IPS DF 6.9 (cell line): ENCODE results near the gene CACNG3.
A peak's percentile ranks its signal among the peaks of the same experiment; 100 is the strongest.
"Not testable (repeated sequence)": the region's sequence is repeated elsewhere in the genome, so short reads cannot be mapped to it uniquely, and the experiment has no call there.

ENCODE experiments used
- DNase-seq: peaks from one replicate; pipeline ENCODE4 v3.0.0-alpha.2; 2013; ENCODE audit warnings: low read depth, low spot score
- H3K27ac ChIP-seq: one replicate; pipeline ENCODE4 v1.5.1; 2013; ENCODE audit warnings: low read length, control low read depth
- H3K27me3 ChIP-seq: 2 replicates; pipeline ENCODE4 v1.6.1; 2013; ENCODE audit warnings: mild to moderate bottlenecking, low read length; ENCODE audit not compliant: control insufficient read depth, insufficient read depth
- H3K36me3 ChIP-seq: 2 replicates; pipeline ENCODE4 v1.6.1; 2013; ENCODE audit warnings: low read length; ENCODE audit not compliant: control insufficient read depth, insufficient read depth
- H3K4me1 ChIP-seq: 2 replicates; pipeline ENCODE4 v1.6.1; 2013; ENCODE audit warnings: low read length; ENCODE audit not compliant: control insufficient read depth, insufficient read depth
- H3K4me3 ChIP-seq: 2 replicates; pipeline ENCODE4 v1.5.1; 2013; ENCODE audit warnings: mild to moderate bottlenecking, low read length
- H3K9me3 ChIP-seq: 2 replicates; pipeline ENCODE4 v1.6.1; 2013; ENCODE audit warnings: low read length, inconsistent platforms; ENCODE audit not compliant: control insufficient read depth, insufficient read depth
- WGBS: extraction: QIAGEN DNeasy Blood & Tissue Kit; methylation state at CpG from one replicate; pipeline ENCODE4 v1.1.7; 2013; ENCODE audit warnings: mixed read lengths, missing lambda C conversion rate; ENCODE audit not compliant: insufficient read length, insufficient coverage; 5-methylcytosine and 5-hydroxymethylcytosine counted together

CACNG3 gene

DNA sequence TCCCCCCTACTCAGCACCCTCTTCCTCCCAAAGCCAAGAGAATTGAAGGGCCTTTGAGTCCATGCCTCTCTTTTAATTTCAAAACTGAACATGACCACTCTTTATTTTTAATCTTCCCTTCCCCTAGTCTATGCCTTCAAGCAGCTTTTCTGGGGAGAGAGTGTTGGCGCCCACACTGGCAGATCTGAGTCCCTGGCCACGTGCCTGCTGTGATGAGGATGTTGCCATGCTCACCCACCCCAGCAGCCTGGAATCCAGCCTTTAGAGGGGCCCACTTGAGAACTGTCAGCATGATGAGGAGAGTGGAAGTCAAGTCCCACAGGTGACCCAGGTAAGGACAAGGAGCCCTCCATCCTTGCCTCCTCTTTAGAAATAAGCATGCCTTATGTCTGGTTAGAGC lies 20.3 kb upstream of the CACNG3 start:
- no CpG with 5 or more reads among the region's 2 CpGs for WGBS
- Histone ChIP-seq H3K4me1 (no peaks in the 10 kb centered on the region), H3K36me3 (no peaks in the 10 kb centered on the region), H3K27ac (no peak overlapping the region), H3K4me3 (no peak overlapping the region), H3K27me3 (no peaks in the 10 kb centered on the region), H3K9me3 (no peaks in the 10 kb centered on the region)
- DNase-seq = no peak

DNA sequence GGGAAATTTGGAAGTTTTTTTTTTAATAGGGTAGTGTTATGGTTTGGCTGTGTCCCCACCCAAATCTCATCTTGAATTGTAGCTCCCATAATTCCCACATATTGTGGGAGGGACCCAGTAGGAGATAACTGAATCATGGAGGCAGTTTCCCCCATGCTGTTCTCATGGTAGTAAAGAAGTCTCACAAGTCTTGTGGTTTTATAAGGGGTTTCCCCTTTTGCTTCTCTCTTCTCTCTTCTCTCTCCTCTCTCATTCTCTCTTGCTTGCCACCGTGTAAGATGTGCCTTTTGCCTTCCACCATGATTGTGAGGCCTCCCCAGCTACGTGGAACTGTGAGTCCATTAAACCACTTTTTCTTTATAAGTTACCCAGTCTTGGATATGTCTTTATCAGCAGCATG lies 17.3 kb upstream of the CACNG3 start:
- H3K4me1 ChIP-seq, DNase-seq, H3K27me3 ChIP-seq, H3K4me3 ChIP-seq, H3K36me3 ChIP-seq, H3K27ac ChIP-seq, H3K9me3 ChIP-seq: not testable (repeated sequence)
- no CpG with 5 or more reads among the region's 2 CpGs for WGBS

DNA sequence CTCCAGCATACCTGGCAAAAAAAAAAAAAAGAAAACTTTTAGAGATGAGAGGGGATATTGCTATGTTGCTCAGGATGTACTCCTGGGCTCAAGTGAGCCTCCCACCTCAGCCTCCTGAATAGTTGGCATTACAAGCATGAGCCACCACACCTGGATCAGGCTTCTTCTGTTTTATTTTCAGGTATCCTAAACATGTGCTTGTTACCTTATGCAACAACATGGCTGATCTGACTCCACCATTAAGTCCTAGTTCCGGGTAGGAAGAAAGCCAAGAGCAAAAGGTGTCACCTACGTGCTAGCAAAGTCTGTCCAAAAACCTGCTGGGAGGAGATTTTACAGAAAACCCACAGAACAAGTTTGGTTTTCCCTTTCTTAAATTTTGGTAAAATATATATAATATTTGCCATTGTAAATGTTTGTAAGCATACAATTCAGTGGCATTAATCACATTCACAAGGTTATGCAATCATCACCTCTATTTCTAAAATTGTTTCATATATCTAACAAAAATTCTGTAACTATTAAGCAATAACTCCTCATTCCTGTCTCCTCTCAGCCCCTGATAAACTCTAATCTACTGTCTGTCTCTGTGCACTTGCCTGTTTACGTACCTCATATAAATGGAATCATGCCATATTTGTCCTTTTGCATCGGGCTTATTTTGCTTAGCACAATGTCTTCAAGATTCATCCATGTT lies 9.1 kb upstream of the CACNG3 start:
- no peak overlapping the region for H3K4me3 ChIP-seq
- no CpG with 5 or more reads among the region's 4 CpGs for WGBS
- DNase-seq = no peak
- no peaks in the 10 kb centered on the region for H3K4me1 ChIP-seq
- no peaks in the 10 kb centered on the region for H3K9me3 ChIP-seq
- H3K27ac ChIP-seq = no peak overlapping the region
- no peaks in the 10 kb centered on the region for H3K36me3 ChIP-seq
- H3K27me3 ChIP-seq = no peaks in the 10 kb centered on the region

DNA sequence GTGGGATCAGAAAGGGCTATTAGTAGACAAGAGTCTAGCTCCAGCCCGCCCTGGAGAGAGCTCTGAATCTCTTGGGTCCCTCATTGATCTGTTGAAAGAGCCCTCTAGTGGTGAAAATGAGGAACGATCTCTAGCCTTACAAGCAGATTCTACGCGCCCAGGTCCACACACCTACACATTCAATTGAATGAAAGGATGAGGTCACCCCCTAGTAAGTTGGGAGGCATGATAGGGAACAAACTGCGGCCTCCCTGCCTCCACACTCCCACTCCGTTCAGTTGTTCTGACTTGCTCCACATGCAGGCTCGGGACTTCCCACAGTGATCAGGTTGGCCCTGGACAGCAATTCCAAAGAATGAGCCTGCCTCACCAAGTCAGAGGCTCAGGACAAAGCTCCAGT lies 2.9 kb upstream of the CACNG3 start:
- no CpG with 5 or more reads among the region's 7 CpGs for WGBS
- no peak overlapping the region for H3K4me3 ChIP-seq
- H3K27ac ChIP-seq = no peak overlapping the region
- peak; percentile 68 for DNase-seq
- H3K4me1 ChIP-seq = peaks cover 3% of the 10 kb centered on the region; the same call in 1 of the 2 replicates
- no peaks in the 10 kb centered on the region for H3K36me3 ChIP-seq
- peaks cover 8% of the 10 kb centered on the region; the same call in 1 of the 2 replicates for H3K27me3 ChIP-seq
- no peaks in the 10 kb centered on the region for H3K9me3 ChIP-seq

DNA sequence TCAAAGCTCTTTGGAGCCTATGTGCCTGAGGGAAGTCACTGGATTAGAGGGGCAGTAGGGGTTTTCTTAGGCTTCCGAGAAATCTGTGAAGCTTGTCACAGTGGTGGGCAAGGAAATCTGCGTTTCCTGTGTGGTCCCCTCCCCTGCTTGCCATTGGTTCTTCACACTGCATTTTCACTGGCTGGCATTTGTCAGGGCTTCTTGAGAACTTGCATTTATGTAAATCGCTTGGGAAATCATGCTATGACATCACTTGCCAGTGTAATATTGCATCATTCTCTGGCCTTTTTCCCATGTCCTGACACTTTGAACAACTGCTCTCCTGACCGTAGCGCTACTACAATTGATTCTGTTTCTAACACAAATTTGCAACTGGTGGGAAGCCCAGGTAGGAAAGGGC lies 1.8 kb downstream of the CACNG3 start:
- peaks cover 3% of the 10 kb centered on the region; the same call in 1 of the 2 replicates for H3K4me1 ChIP-seq
- no peaks in the 10 kb centered on the region for H3K9me3 ChIP-seq
- H3K27me3 ChIP-seq = peaks cover 8% of the 10 kb centered on the region; the same call in 1 of the 2 replicates
- no peak overlapping the region for H3K4me3 ChIP-seq
- no peak overlapping the region for H3K27ac ChIP-seq
- DNase-seq = no peak
- WGBS = no CpG with 5 or more reads among the region's 5 CpGs
- no peaks in the 10 kb centered on the region for H3K36me3 ChIP-seq

DNA sequence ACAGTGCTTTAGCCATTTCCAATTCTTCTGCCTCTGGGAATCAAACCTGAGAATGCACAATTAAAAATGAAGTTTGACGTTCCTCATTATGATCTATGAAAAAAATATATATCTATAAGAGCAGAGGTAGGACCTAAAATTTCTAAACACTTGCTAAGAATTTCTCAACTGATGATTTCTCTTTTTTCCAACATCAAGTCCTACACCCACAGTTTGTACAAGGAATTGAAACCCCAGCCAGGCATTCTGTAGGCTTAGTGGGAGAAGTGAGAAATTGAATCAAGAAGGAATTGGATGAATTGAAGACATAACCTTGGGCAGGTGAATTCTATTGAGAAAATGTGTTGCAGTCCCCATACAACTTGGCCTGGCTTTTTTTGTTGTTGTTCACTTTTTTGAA lies 2.7 kb downstream of the CACNG3 start:
- no CpG with 5 or more reads among the region's 1 CpG for WGBS
- no peaks in the 10 kb centered on the region for H3K36me3 ChIP-seq
- H3K27ac ChIP-seq = no peak overlapping the region
- peaks cover 3% of the 10 kb centered on the region; the same call in 1 of the 2 replicates for H3K4me1 ChIP-seq
- peaks cover 8% of the 10 kb centered on the region; the same call in 1 of the 2 replicates for H3K27me3 ChIP-seq
- DNase-seq = no peak
- no peak overlapping the region for H3K4me3 ChIP-seq
- no peaks in the 10 kb centered on the region for H3K9me3 ChIP-seq

DNA sequence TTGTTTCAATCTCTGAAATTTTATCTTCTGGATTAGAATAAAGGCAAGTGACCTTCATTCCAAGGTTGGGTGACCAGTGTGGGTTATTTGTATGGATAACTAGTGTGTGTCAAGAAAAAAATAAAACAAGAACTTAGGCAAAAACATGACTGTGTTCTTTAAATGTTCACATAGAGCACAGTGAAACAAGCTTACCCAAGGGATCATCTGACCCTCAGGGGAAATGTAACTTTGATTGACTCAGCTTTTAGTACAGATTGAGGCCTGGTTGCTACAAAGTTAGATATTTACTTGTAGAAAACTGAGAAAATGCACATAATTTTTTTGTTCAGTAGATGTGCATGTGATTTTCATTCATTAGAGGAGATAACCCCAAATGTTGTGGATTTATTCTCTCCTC lies 6.7 kb downstream of the CACNG3 start:
- no peaks in the 10 kb centered on the region for H3K36me3 ChIP-seq
- no peaks in the 10 kb centered on the region for H3K27me3 ChIP-seq
- H3K4me3 ChIP-seq = no peak overlapping the region
- no peaks in the 10 kb centered on the region for H3K4me1 ChIP-seq
- no peaks in the 10 kb centered on the region for H3K9me3 ChIP-seq
- H3K27ac ChIP-seq = no peak overlapping the region
- no peak for DNase-seq

DNA sequence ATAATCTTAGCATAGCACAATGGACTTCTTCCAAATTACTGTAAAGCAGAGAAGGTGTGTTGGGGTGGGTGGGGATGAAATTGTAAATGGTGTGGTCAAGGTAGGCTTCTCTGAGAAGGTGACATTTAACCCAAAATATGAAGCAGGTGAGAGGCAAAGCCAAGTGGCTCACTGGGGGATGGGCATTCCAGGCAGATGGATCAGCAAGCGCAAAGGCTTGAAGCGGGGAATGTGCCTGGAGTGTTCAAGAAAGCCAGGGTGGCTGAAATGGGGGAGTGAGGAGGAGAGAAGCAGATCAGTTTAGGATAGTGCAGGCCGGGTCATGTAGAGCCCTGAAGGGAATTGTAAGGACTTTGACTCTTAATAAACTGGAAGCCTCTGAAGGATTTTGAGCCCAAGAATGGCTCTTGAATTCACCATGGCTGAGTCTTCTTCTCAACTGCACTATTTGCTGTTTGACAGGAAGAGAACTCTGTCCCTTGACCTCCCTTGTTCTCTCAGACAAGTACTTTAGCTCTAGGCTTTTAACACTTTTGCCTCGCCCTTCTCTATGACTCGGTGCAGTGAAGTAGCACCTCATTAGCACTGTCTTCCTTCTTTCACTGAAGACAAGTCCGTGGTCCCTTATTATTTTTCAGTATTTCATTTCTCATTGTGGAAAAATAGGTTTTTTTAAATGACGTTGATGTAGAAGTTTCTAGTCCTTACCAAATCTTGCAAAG lies 14.7 kb downstream of the CACNG3 start:
- no peak for DNase-seq
- Histone ChIP-seq H3K27me3 (no peaks in the 10 kb centered on the region), H3K4me3 (no peak overlapping the region), H3K9me3 (no peaks in the 10 kb centered on the region), H3K27ac (no peak overlapping the region), H3K4me1 (no peaks in the 10 kb centered on the region), H3K36me3 (no peaks in the 10 kb centered on the region)
- WGBS = no CpG with 5 or more reads among the region's 7 CpGs

DNA sequence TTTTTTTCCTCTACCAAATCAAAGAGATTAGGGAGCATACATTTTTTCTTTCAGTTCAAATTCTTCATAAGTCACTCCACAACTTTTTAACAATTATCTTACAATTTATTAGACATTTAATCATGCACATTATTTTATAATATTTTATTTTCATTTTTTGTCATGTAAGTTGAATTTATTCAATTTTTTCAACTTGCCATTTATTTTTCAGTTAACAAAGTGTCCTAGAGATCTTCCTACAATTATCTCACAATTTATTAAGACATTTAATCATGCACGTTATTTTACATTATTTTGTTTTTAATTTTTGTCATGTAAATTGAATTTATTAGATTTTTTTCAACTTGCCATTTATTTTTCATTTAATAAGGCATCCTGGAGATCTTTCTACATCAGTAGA lies 16.2 kb downstream of the CACNG3 start:
- Histone ChIP-seq H3K9me3 (no peaks in the 10 kb centered on the region), H3K27ac (no peak overlapping the region), H3K27me3 (no peaks in the 10 kb centered on the region), H3K4me3 (no peak overlapping the region), H3K36me3 (no peaks in the 10 kb centered on the region), H3K4me1 (no peaks in the 10 kb centered on the region)
- 100% methylated on average over 1 of the region's 1 CpG for WGBS
- DNase-seq = no peak

DNA sequence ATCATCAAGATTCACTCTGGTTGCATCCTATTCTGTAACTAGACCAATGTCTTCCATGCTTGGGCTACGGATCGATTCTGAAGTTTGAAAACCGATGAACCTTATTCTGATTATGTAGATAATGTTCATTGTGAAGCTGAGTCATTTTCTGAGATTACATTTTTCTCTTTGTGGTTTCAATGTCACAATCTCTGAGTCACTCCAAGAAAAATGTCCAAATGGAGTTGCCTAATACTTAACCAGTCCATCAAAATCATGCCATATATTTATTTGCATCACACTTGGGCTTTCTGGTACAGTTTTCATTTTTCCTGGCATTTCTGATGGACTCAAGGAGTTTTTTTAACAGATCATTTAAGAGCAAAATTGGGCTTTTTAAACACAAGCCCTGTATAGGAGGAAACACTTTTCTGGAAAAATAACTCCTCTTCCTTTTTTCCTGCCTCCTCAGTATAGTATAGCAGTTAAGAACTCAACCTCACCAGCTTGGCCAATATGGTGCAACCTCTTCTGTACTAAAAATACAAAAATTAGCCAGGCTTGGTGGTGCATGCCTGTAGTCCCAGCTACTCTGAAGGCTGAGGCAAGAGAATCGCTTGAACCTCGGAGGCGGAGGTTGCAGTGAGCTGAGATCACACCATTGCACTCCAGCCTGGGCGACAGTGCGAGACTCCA lies 17.5 kb downstream of the CACNG3 start:
- Histone ChIP-seq H3K27ac (no peak overlapping the region), H3K9me3 (no peaks in the 10 kb centered on the region), H3K4me1 (no peaks in the 10 kb centered on the region), H3K36me3 (no peaks in the 10 kb centered on the region), H3K27me3 (no peaks in the 10 kb centered on the region), H3K4me3 (no peak overlapping the region)
- no peak for DNase-seq
- no CpG with 5 or more reads among the region's 8 CpGs for WGBS
